A549 (cell line): ENCODE results near the gene C2orf49. TPM values are rescaled to one million over a fixed set of nuclear protein-coding genes. Genes with fewer than 3 reads are reported as not detected.

Experiments
- ATAC-seq, 2 experiments: fragments of 200-7000 bp in 1 of 2; fragments of >200 bp in 1 of 2; cut with Nextera tagmentation in 1 of 2; cut with Tn5 transposase in 1 of 2; 3 replicates each; pipeline versions ENCODE4 v1.8.0 to v1.9.1; 2018 to 2020; ENCODE audit warnings: mild to moderate bottlenecking in 1 of 2, moderate library complexity in 1 of 2
- CTCF ChIA-PET: fragments of 300-600 bp; sonication (Branson Sonifier 250); formaldehyde crosslinking; extraction: SDS; loops from one replicate; lab custom pipeline; 2021; ENCODE audit warnings: antibody characterized with exemption, inconsistent platforms; lab: Yijun Ruan, JAX
- POLR2A ChIA-PET: fragments of 350-600 bp; formaldehyde crosslinking; extraction: SDS; loops from one replicate; lab custom pipeline; 2021; ENCODE audit warnings: antibody characterized with exemption, inconsistent platforms; lab: Yijun Ruan, JAX
- DNase-seq, 2 experiments: peaks; one replicate each; pipeline versions ENCODE4 v3.0.0 to v3.0.0-alpha.2; 2011 to 2016; ENCODE audit warnings: low read depth in 1 of 2, low spot score in 1 of 2
- FAIRE-seq: peaks from 2 replicates; lab custom pipeline; 2011; peaks lifted over from hg19 to GRCh38; lab: Jason Lieb, UNC
- H3K27ac ChIP-seq, 2 experiments: fragments of >200 bp; sonication (Bioruptor Twin); formaldehyde crosslinking; 3 replicates each; pipeline ENCODE4 v1.5.1; 2016 to 2017
- H3K4me1 ChIP-seq: fragments of >200 bp; sonication (Bioruptor Twin); formaldehyde crosslinking; 3 replicates; pipeline ENCODE4 v1.6.1; 2016
- H3K4me2 ChIP-seq: fragments of >200 bp; sonication (Bioruptor Twin); formaldehyde crosslinking; 3 replicates; pipeline ENCODE4 v1.6.1; 2016
- H3K4me3 ChIP-seq: fragments of >200 bp; sonication (Bioruptor Twin); formaldehyde crosslinking; 3 replicates; pipeline ENCODE4 v1.5.1; 2016
- H3K9me3 ChIP-seq: fragments of >200 bp; sonication (Bioruptor Twin); formaldehyde crosslinking; 3 replicates; pipeline ENCODE4 v1.6.1; 2016
- CBX2 ChIP-seq: fragments of 200-600 bp; sonication (generic); IDR thresholded peaks from 2 replicates; pipeline ENCODE4 v1.6.1; 2016; ENCODE audit warnings: low read depth, mild to moderate bottlenecking, borderline replicate concordance
- CBX8 ChIP-seq: fragments of 200-600 bp; sonication (generic); IDR thresholded peaks from 2 replicates; pipeline ENCODE4 v1.6.1; 2016
- CEBPB ChIP-seq, 2 experiments: fragments of >200 bp in 1 of 2; sonication (Bioruptor Twin) in 1 of 2; formaldehyde crosslinking in 1 of 2; IDR thresholded peaks; 2 replicates each; pipeline ENCODE4 v1.6.1; 2012 to 2016
- CHD4 ChIP-seq: fragments of 200-600 bp; sonication (generic); IDR thresholded peaks from 2 replicates; pipeline ENCODE4 v1.6.1; 2016; ENCODE audit warnings: antibody characterized with exemption, mild to moderate bottlenecking, borderline replicate concordance
- FOXS1 ChIP-seq: fragments of 250-450 bp; sonication (Bioruptor Pico); IDR thresholded peaks from 2 replicates; pipeline ENCODE4 v1.5.0; 2020; ENCODE audit warnings: mild to moderate bottlenecking, moderate library complexity
- HEYL ChIP-seq: fragments of 250-450 bp; sonication (Bioruptor Pico); IDR thresholded peaks from 2 replicates; pipeline ENCODE4 v1.8.0; 2021; ENCODE audit warnings: mild to moderate bottlenecking, moderate library complexity
- HOXA7 ChIP-seq: fragments of 250-450 bp; sonication (Bioruptor Pico); IDR thresholded peaks from 2 replicates; pipeline ENCODE4 v1.5.0; 2020; ENCODE audit warnings: mild to moderate bottlenecking, moderate library complexity
- JUN ChIP-seq, 2 experiments: fragments of >200 bp; sonication (Bioruptor Twin); formaldehyde crosslinking; IDR thresholded peaks; 2 replicates in 1 of 2; 3 replicates in 1 of 2; pipeline ENCODE4 v1.6.1; 2016 to 2017
- KDM1A ChIP-seq: fragments of 200-600 bp; sonication (generic); IDR thresholded peaks from 2 replicates; pipeline ENCODE4 v1.6.1; 2016; ENCODE audit warnings: low read depth, mild to moderate bottlenecking
- KDM5A ChIP-seq: fragments of 200-600 bp; sonication (generic); IDR thresholded peaks from 2 replicates; pipeline ENCODE4 v1.6.1; 2016; ENCODE audit warnings: antibody characterized with exemption, mild to moderate bottlenecking
- NPAS2 ChIP-seq: fragments of 250-450 bp; sonication (Bioruptor Pico); IDR thresholded peaks from 2 replicates; pipeline ENCODE4 v1.8.0; 2022; ENCODE audit warnings: mild to moderate bottlenecking, moderate library complexity, borderline replicate concordance
- NR3C1 ChIP-seq: fragments of >200 bp; sonication (Bioruptor Twin); formaldehyde crosslinking; IDR thresholded peaks from 3 replicates; pipeline ENCODE4 v1.6.1; 2017
- RCOR1 ChIP-seq: fragments of 150-350 bp; IDR thresholded peaks from 2 replicates; pipeline ENCODE4 v1.6.1; 2014; ENCODE audit warnings: antibody characterized with exemption, low read length, low read depth
- RFX5 ChIP-seq: fragments of 450-650 bp; IDR thresholded peaks from 2 replicates; pipeline ENCODE4 v1.7.1; 2014; ENCODE audit warnings: antibody characterized with exemption, mild to moderate bottlenecking, moderate library complexity
- RNF2 ChIP-seq: fragments of 200-600 bp; sonication (generic); IDR thresholded peaks from 2 replicates; pipeline ENCODE4 v1.6.1; 2016; ENCODE audit warnings: low read depth, mild to moderate bottlenecking, antibody characterized with exemption, moderate library complexity, borderline replicate concordance
- TFCP2L1 ChIP-seq: fragments of 250-450 bp; sonication (Bioruptor Pico); IDR thresholded peaks from 2 replicates; pipeline ENCODE4 v1.5.0; 2021; ENCODE audit warnings: mild to moderate bottlenecking
- ZSCAN20 ChIP-seq: fragments of 250-450 bp; sonication (Bioruptor Pico); IDR thresholded peaks from 2 replicates; pipeline ENCODE4 v1.8.0; 2022; ENCODE audit warnings: mild to moderate bottlenecking, moderate library complexity
- WGBS: methylation state at CpG from one replicate; pipeline ENCODE4 v1.1.6; 2017; ENCODE audit errors: missing lambda C conversion rate; 5-methylcytosine and 5-hydroxymethylcytosine counted together
- polyA plus RNA-seq, 4 experiments: library from polyadenylated mRNA; depleted of rRNA in 3 of 4; stranded (reverse); fragments of >200 nt; fragmentation: RNase III in 1 of 4; extraction: RNeasy Plus Mini Kit Qiagen cat#74134 plus additional on column Dnase treatment in 1 of 4; gene quantifications; 2 replicates in 3 of 4; 3 replicates in 1 of 4; pipeline ENCODE4 v1.2.3, GENCODE V29; 2011 to 2017
- TF ChIP-seq, protein P1 (sequence below): fragments of 450-650 bp; IDR thresholded peaks from 2 replicates; pipeline ENCODE4 v1.6.1; 2014; ENCODE audit warnings: antibody characterized with exemption
- TF ChIP-seq, protein P2 (sequence below): IDR thresholded peaks from 2 replicates; pipeline ENCODE4 v1.6.1; 2012; ENCODE audit warnings: low read depth, borderline replicate concordance
- TF ChIP-seq, protein P3 (sequence below): IDR thresholded peaks from 2 replicates; pipeline ENCODE4 v1.6.1; 2012
- TF ChIP-seq, protein P4 (sequence below): fragments of >200 bp; sonication (Bioruptor Twin); formaldehyde crosslinking; IDR thresholded peaks from 3 replicates; pipeline ENCODE4 v1.5.1; 2016
- TF ChIP-seq, protein P5 (sequence below): fragments of 150-350 bp; IDR thresholded peaks from 2 replicates; pipeline ENCODE4 v1.6.1; 2014; ENCODE audit warnings: low read depth, mild to moderate bottlenecking, low read length

C2orf49 gene
- polyA plus RNA-seq, 2 of the 4 experiments (the other 2 are of a cell fraction), result 19.4 to 25.7 TPM

DNA sequence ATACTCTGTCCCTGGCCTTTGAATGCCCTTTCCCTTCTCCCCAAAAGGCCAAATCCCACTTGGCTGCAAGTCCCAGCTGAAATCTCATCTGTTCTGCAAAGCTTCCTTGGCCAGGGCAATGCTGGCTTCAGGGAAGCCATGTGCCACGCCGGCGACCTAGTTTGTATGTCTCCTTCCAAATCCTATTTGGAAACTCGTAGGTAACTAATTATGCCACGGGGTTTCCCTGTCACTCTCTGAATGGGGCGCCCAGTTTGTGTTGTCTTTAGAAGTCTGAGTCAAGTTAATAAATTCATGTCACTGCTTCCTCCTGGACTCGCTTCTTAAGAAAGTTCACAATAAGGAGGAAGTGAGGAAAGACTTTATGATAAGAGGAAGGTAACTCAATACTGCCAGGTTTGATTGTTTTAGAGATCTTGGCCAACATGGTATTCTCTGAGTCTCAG, 42.4 kb downstream of the C2orf49 start:
- CTCF ChIA-PET, result interaction anchor here (1.0 to 12.5 kb wide), 5 partner anchors 11 to 139 kb away, joined by 3 to 122 read pairs (median 4); no protein-coding TSS in a partner anchor
- ATAC-seq, result no peak
- POLR2A ChIA-PET, result no interaction called here
- DNase-seq, result no peak
- peaks cover 35% of the 10 kb centered on the region for H3K4me1 ChIP-seq
- no peak for TF ChIP-seq CBX2
- TF ChIP-seq, protein P1, sequence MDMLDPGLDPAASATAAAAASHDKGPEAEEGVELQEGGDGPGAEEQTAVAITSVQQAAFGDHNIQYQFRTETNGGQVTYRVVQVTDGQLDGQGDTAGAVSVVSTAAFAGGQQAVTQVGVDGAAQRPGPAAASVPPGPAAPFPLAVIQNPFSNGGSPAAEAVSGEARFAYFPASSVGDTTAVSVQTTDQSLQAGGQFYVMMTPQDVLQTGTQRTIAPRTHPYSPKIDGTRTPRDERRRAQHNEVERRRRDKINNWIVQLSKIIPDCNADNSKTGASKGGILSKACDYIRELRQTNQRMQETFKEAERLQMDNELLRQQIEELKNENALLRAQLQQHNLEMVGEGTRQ, result no peak
- TF ChIP-seq ZSCAN20 (CRISPR knock-in tag), result no peak
- no peak for TF ChIP-seq JUN (IDR thresholded peaks at IDR 0.05)
- no peak for TF ChIP-seq HEYL (CRISPR knock-in tag)
- TF ChIP-seq TFCP2L1 (CRISPR knock-in tag), result no peak
- TF ChIP-seq, protein P2, sequence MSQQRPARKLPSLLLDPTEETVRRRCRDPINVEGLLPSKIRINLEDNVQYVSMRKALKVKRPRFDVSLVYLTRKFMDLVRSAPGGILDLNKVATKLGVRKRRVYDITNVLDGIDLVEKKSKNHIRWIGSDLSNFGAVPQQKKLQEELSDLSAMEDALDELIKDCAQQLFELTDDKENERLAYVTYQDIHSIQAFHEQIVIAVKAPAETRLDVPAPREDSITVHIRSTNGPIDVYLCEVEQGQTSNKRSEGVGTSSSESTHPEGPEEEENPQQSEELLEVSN, result no peak
- H3K4me2 ChIP-seq, result no peak overlapping the region
- no peak overlapping the region for H3K4me3 ChIP-seq
- WGBS, result 83% methylated on average over 7 of the region's 7 CpGs
- no peak for FAIRE-seq
- peak overlapping the region in 1 of 2 experiments; percentile 20; a peak in 1 of 6 replicates for H3K27ac ChIP-seq
- no peaks in the 10 kb centered on the region for H3K9me3 ChIP-seq

DNA sequence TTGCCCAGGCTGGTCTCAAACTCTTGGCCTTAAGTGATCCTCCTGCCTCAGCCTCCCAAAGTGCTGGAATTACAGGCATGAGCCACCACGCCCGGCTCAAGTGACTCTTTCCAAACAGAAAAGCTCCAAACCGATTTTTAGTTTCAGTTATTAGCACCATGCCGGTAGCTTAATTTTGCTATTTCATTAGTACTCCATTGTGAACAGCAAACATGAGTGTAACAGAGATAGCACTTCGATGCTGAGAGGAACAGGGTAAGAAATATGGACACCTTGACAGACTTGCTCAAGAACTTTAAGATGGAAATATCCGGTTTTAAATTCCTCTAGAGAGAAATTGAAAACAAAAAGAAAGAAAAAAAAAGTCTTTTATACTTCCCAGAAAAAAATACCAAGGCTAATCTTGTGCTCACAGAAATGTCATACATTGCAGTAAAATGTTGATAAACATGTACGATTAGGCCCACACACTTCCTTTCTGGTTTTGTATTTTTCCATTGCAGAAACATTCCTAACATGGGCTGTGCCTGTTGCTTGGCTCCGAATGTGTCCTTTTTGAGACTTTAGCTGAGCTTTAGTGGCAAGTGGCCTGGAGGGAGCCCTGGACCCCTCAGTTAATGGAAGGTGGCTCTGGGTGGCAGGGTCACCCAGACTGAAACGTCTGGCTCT, 43.2 kb downstream of the C2orf49 start:
- TF ChIP-seq CBX8 (no peak), ZSCAN20 (CRISPR knock-in tag) (no peak), NR3C1 (no peak), KDM5A (no peak), FOXS1 (CRISPR knock-in tag) (no peak), CHD4 (no peak), KDM1A (no peak), RCOR1 (no peak), HOXA7 (CRISPR knock-in tag) (no peak), HEYL (CRISPR knock-in tag) (no peak), NPAS2 (CRISPR knock-in tag) (no peak), CEBPB (IDR thresholded peaks at IDR 0.05) (no peak), RNF2 (no peak), RFX5 (no peak)
- TF ChIP-seq, protein P3, sequence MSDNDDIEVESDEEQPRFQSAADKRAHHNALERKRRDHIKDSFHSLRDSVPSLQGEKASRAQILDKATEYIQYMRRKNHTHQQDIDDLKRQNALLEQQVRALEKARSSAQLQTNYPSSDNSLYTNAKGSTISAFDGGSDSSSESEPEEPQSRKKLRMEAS, result no peak
- TF ChIP-seq, protein P2, result no peak
- TF ChIP-seq, protein P4, sequence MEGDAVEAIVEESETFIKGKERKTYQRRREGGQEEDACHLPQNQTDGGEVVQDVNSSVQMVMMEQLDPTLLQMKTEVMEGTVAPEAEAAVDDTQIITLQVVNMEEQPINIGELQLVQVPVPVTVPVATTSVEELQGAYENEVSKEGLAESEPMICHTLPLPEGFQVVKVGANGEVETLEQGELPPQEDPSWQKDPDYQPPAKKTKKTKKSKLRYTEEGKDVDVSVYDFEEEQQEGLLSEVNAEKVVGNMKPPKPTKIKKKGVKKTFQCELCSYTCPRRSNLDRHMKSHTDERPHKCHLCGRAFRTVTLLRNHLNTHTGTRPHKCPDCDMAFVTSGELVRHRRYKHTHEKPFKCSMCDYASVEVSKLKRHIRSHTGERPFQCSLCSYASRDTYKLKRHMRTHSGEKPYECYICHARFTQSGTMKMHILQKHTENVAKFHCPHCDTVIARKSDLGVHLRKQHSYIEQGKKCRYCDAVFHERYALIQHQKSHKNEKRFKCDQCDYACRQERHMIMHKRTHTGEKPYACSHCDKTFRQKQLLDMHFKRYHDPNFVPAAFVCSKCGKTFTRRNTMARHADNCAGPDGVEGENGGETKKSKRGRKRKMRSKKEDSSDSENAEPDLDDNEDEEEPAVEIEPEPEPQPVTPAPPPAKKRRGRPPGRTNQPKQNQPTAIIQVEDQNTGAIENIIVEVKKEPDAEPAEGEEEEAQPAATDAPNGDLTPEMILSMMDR, result no peak
- TF ChIP-seq, protein P1, result no peak
- TF ChIP-seq, protein P5, sequence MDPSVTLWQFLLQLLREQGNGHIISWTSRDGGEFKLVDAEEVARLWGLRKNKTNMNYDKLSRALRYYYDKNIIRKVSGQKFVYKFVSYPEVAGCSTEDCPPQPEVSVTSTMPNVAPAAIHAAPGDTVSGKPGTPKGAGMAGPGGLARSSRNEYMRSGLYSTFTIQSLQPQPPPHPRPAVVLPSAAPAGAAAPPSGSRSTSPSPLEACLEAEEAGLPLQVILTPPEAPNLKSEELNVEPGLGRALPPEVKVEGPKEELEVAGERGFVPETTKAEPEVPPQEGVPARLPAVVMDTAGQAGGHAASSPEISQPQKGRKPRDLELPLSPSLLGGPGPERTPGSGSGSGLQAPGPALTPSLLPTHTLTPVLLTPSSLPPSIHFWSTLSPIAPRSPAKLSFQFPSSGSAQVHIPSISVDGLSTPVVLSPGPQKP, result no peak
- H3K27ac ChIP-seq, result peak overlapping the region in 1 of 2 experiments; percentile 10; a peak in 1 of 6 replicates
- no peak for DNase-seq
- no peaks in the 10 kb centered on the region for H3K9me3 ChIP-seq
- ChIA-PET CTCF (interaction anchor here (1.0 to 12.5 kb wide), 4 partner anchors 10 to 139 kb away, joined by 4 to 122 read pairs (median 4); no protein-coding TSS in a partner anchor), POLR2A (no interaction called here)
- H3K4me3 ChIP-seq, result no peak overlapping the region
- WGBS, result 85% methylated on average over 9 of the region's 9 CpGs
- no peak overlapping the region for H3K4me2 ChIP-seq
- peaks cover 27% of the 10 kb centered on the region for H3K4me1 ChIP-seq
- no peak for ATAC-seq
- FAIRE-seq, result no peak
